DND-41 (cell line): ENCODE measurements around the gene HSD17B1.
"Not testable (repeated sequence)": the region's sequence is repeated elsewhere in the genome, so short reads cannot be mapped to it uniquely, and the experiment has no call there.

Source experiments
- ATAC-seq: fragments of 200-7000 bp; cut with Tn5 transposase; 3 replicates; pipeline ENCODE4 v1.9.1; 2021; ENCODE audit warnings: low read depth; ENCODE audit not compliant: insufficient read depth
- DNase-seq: peaks from one replicate; pipeline ENCODE4 v3.0.0-alpha.2; 2020
- H2AFZ ChIP-seq: 2 replicates; pipeline ENCODE4 v1.6.0; 2012; ENCODE audit warnings: low read depth, low read length
- H3K27ac ChIP-seq: 2 replicates; pipeline ENCODE4 v1.5.1; 2012; ENCODE audit warnings: low read length, inconsistent platforms
- H3K27me3 ChIP-seq: fragments of 200-600 bp; sonication (generic); 2 replicates; pipeline ENCODE4 v1.6.0; 2012; ENCODE audit warnings: low read length, mild to moderate bottlenecking, inconsistent platforms; ENCODE audit not compliant: insufficient read depth, poor library complexity
- H3K36me3 ChIP-seq: 2 replicates; pipeline ENCODE4 v1.5.1; 2012; ENCODE audit warnings: low read length, inconsistent platforms; ENCODE audit not compliant: insufficient read depth
- H3K4me1 ChIP-seq: 2 replicates; pipeline ENCODE4 v1.5.1; 2012; ENCODE audit warnings: mild to moderate bottlenecking, low read length; ENCODE audit not compliant: insufficient read depth
- H3K4me2 ChIP-seq: 2 replicates; pipeline ENCODE4 v1.6.0; 2012; ENCODE audit warnings: mild to moderate bottlenecking, moderate library complexity, low read length, inconsistent platforms; ENCODE audit not compliant: insufficient read depth
- H3K4me3 ChIP-seq, 2 experiments: fragments of 200-600 bp in 1 of 2; shearing (Covaris generic) in 1 of 2; 2 replicates each; pipeline ENCODE4 v1.5.1; 2012 to 2016; ENCODE audit warnings: inconsistent platforms in 2 of 2, low read length in 2 of 2, mild to moderate bottlenecking in 2 of 2, low read depth in 1 of 2, moderate library complexity in 1 of 2
- H3K79me2 ChIP-seq: 2 replicates; pipeline ENCODE4 v1.6.0; 2012; ENCODE audit warnings: low read length, inconsistent platforms; ENCODE audit not compliant: insufficient read depth
- H3K9ac ChIP-seq: 2 replicates; pipeline ENCODE4 v1.6.0; 2012; ENCODE audit warnings: low read depth, mild to moderate bottlenecking, inconsistent platforms, low read length, moderate library complexity
- H3K9me3 ChIP-seq: 2 replicates; pipeline ENCODE4 v1.5.1; 2012; ENCODE audit warnings: low read length, moderate library complexity, mild to moderate bottlenecking, inconsistent platforms; ENCODE audit not compliant: insufficient read depth, severe bottlenecking
- H4K20me1 ChIP-seq: 2 replicates; pipeline ENCODE4 v1.6.0; 2012; ENCODE audit warnings: low read length; ENCODE audit not compliant: insufficient read depth
- CTCF ChIP-seq: IDR thresholded peaks from 2 replicates; pipeline ENCODE4 v1.5.1; 2012; ENCODE audit warnings: borderline replicate concordance, low read length, moderate library complexity, mild to moderate bottlenecking; ENCODE audit not compliant: poor library complexity, severe bottlenecking; ENCODE audit errors: extremely low read depth
- EZH2 ChIP-seq: IDR thresholded peaks from 3 replicates; pipeline ENCODE4 v1.6.1; 2012; ENCODE audit warnings: borderline replicate concordance, low read depth, mild to moderate bottlenecking, moderate library complexity, low read length, inconsistent platforms; ENCODE audit not compliant: severe bottlenecking

HSD17B1 gene

GRCh38 chr17:42538482-42538881 is 14.2 kb upstream of the HSD17B1 start:
- no peak for DNase-seq
- no peak overlapping the region for H2AFZ ChIP-seq
- TF ChIP-seq EZH2 (no peak), CTCF (no peak)
- H3K4me1 ChIP-seq, result peaks cover 30% of the 10 kb centered on the region
- no peak for ATAC-seq
- peaks cover 7% of the 10 kb centered on the region; the same call in 1 of the 2 replicates for H4K20me1 ChIP-seq
- H3K4me3 ChIP-seq, result no peak overlapping the region
- H3K9ac ChIP-seq, result no peak overlapping the region
- H3K9me3 ChIP-seq, result no peaks in the 10 kb centered on the region
- no peaks in the 10 kb centered on the region for H3K27me3 ChIP-seq
- H3K36me3 ChIP-seq, result peaks cover 31% of the 10 kb centered on the region
- H3K4me2 ChIP-seq, result no peak overlapping the region
- H3K79me2 ChIP-seq, result peaks cover 10% of the 10 kb centered on the region
- H3K27ac ChIP-seq, result no peak overlapping the region

- not testable (repeated sequence) for DNase-seq, H3K9ac ChIP-seq, H3K27ac ChIP-seq, H2AFZ ChIP-seq, H3K27me3 ChIP-seq, H3K4me3 ChIP-seq, H3K9me3 ChIP-seq, H3K4me2 ChIP-seq, ATAC-seq, H4K20me1 ChIP-seq, H3K79me2 ChIP-seq
- Histone ChIP-seq H3K4me1 (peaks cover 20% of the 10 kb centered on the region), H3K36me3 (peaks cover 35% of the 10 kb centered on the region)
These were observed 12.2 kb upstream of the HSD17B1 start for GRCh38 chr17:42540558-42540957.

GRCh38 chr17:42541041-42541833 is 11.5 kb upstream of the HSD17B1 start:
- H3K27me3 ChIP-seq, result no peaks in the 10 kb centered on the region
- H3K36me3 ChIP-seq, result peaks cover 35% of the 10 kb centered on the region
- peaks cover 10% of the 10 kb centered on the region for H3K79me2 ChIP-seq
- H3K9me3 ChIP-seq, result no peaks in the 10 kb centered on the region
- H4K20me1 ChIP-seq, result peaks cover 7% of the 10 kb centered on the region; the same call in 1 of the 2 replicates
- ATAC-seq (no peak), DNase-seq (no peak)
- H3K27ac ChIP-seq, result no peak overlapping the region
- H2AFZ ChIP-seq, result no peak overlapping the region
- H3K9ac ChIP-seq, result no peak overlapping the region
- TF ChIP-seq CTCF (no peak), EZH2 (no peak)
- no peak overlapping the region for H3K4me3 ChIP-seq
- peaks cover 15% of the 10 kb centered on the region for H3K4me1 ChIP-seq
- H3K4me2 ChIP-seq, result no peak overlapping the region

DNA sequence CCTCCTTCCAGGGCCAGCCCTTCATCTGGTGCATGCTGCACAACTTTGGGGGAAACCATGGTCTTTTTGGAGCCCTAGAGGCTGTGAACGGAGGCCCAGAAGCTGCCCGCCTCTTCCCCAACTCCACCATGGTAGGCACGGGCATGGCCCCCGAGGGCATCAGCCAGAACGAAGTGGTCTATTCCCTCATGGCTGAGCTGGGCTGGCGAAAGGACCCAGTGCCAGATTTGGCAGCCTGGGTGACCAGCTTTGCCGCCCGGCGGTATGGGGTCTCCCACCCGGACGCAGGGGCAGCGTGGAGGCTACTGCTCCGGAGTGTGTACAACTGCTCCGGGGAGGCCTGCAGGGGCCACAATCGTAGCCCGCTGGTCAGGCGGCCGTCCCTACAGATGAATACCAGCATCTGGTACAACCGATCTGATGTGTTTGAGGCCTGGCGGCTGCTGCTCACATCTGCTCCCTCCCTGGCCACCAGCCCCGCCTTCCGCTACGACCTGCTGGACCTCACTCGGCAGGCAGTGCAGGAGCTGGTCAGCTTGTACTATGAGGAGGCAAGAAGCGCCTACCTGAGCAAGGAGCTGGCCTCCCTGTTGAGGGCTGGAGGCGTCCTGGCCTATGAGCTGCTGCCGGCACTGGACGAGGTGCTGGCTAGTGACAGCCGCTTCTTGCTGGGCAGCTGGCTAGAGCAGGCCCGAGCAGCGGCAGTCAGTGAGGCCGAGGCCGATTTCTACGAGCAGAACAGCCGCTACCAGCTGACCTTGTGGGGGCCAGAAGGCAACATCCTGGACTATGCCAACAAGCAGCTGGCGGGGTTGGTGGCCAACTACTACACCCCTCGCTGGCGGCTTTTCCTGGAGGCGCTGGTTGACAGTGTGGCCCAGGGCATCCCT is 9.3 kb upstream of the HSD17B1 start:
- Histone ChIP-seq H3K36me3 (peaks cover 29% of the 10 kb centered on the region), H2AFZ (no peak overlapping the region), H3K27me3 (no peaks in the 10 kb centered on the region), H3K4me2 (no peak overlapping the region), H3K4me3 (no peak overlapping the region), H3K9ac (no peak overlapping the region), H3K79me2 (no peaks in the 10 kb centered on the region), H3K9me3 (no peaks in the 10 kb centered on the region), H3K4me1 (no peaks in the 10 kb centered on the region), H3K27ac (no peak overlapping the region), H4K20me1 (no peaks in the 10 kb centered on the region)
- DNase-seq (no peak), ATAC-seq (no peak)
- TF ChIP-seq EZH2 (no peak), CTCF (no peak)
